Measurements from ENCODE around the gene TENM3.

TENM3 gene

GRCh38 chr4:182252220-182252619 lies 9.0 kb downstream of the TENM3 start:
- DNase-seq (ENCODE audit: extremely low read depth in 1 of 2, low read depth in 1 of 2): no peak

- DNase-seq (ENCODE audit: extremely low read depth in 1 of 2, low read depth in 1 of 2): no peak
Observed at GRCh38 chr4:182254026-182254780, 11.0 kb downstream of the TENM3 start.

GRCh38 chr4:182255441-182256190 lies 12.4 kb downstream of the TENM3 start:
- DNase-seq (ENCODE audit: extremely low read depth in 1 of 2, low read depth in 1 of 2): no peak

- DNase-seq (ENCODE audit: extremely low read depth in 1 of 2, low read depth in 1 of 2): no peak
Observed at GRCh38 chr4:182257016-182257415, 13.8 kb downstream of the TENM3 start.

- no peak for DNase-seq (ENCODE audit: extremely low read depth in 1 of 2, low read depth in 1 of 2)
Observed at GRCh38 chr4:182257503-182257902, 14.3 kb downstream of the TENM3 start.

- DNase-seq (ENCODE audit: extremely low read depth in 1 of 2, low read depth in 1 of 2): no peak
Observed at GRCh38 chr4:182258441-182259000, 15.3 kb downstream of the TENM3 start.

GRCh38 chr4:182261651-182262223 lies 18.5 kb downstream of the TENM3 start:
- DNase-seq (ENCODE audit: extremely low read depth in 1 of 2, low read depth in 1 of 2): no peak

GRCh38 chr4:182263562-182263961 lies 20.4 kb downstream of the TENM3 start:
- no peak for DNase-seq (ENCODE audit: extremely low read depth in 1 of 2, low read depth in 1 of 2)

GRCh38 chr4:182264139-182264752 lies 21.0 kb downstream of the TENM3 start:
- DNase-seq (ENCODE audit: extremely low read depth in 1 of 2, low read depth in 1 of 2): no peak

- DNase-seq (ENCODE audit: extremely low read depth in 1 of 2, low read depth in 1 of 2): no peak
Observed at GRCh38 chr4:182265881-182266280, 22.7 kb downstream of the TENM3 start.

GRCh38 chr4:182267048-182267447 lies 23.8 kb downstream of the TENM3 start:
- no peak for DNase-seq (ENCODE audit: extremely low read depth in 1 of 2, low read depth in 1 of 2)

GRCh38 chr4:182268966-182269365 lies 25.8 kb downstream of the TENM3 start:
- no peak for DNase-seq (ENCODE audit: extremely low read depth in 1 of 2, low read depth in 1 of 2)

GRCh38 chr4:182271731-182272130 lies 28.5 kb downstream of the TENM3 start:
- DNase-seq (ENCODE audit: extremely low read depth in 1 of 2, low read depth in 1 of 2): no peak

- DNase-seq (ENCODE audit: extremely low read depth in 1 of 2, low read depth in 1 of 2): no peak
Observed at GRCh38 chr4:182272151-182272550, 28.9 kb downstream of the TENM3 start.

GRCh38 chr4:182273191-182273935 lies 30.2 kb downstream of the TENM3 start:
- DNase-seq (ENCODE audit: extremely low read depth in 1 of 2, low read depth in 1 of 2): no peak

- no peak for DNase-seq (ENCODE audit: extremely low read depth in 1 of 2, low read depth in 1 of 2)
Observed at GRCh38 chr4:182276210-182277109, 33.3 kb downstream of the TENM3 start.

GRCh38 chr4:182277377-182277776 lies 34.2 kb downstream of the TENM3 start:
- DNase-seq (ENCODE audit: extremely low read depth in 1 of 2, low read depth in 1 of 2): no peak

GRCh38 chr4:182278729-182279128 lies 35.5 kb downstream of the TENM3 start:
- DNase-seq (ENCODE audit: extremely low read depth in 1 of 2, low read depth in 1 of 2): no peak

GRCh38 chr4:182280436-182281111 lies 37.4 kb downstream of the TENM3 start:
- no peak for DNase-seq (ENCODE audit: extremely low read depth in 1 of 2, low read depth in 1 of 2)

Measured in activated CD8-positive, alpha-beta memory T cell treated with anti-CD3 and anti-CD28 coated beads for 1 hour (primary cell).